Fibroblast of the aortic adventitia (primary cell): ENCODE data around the gene EIF2S3. TPM values are rescaled to one million over a fixed set of nuclear protein-coding genes. Genes with fewer than 3 reads are reported as not detected.
A peak's percentile ranks its signal among the peaks of the same experiment; 100 is the strongest.

Experiments used
- DNase-seq: peaks from one replicate; pipeline ENCODE4 v3.0.0-alpha.2; 2010; ENCODE audit warnings: low read depth
- H3K4me3 ChIP-seq: 2 replicates; pipeline ENCODE4 v1.5.1; 2011; ENCODE audit warnings: low read depth, mild to moderate bottlenecking, control low read depth, low read length, moderate library complexity
- total RNA-seq: library from RNA; depleted of rRNA; stranded (reverse); fragments of >200 nt; gene quantifications from 2 replicates; pipeline ENCODE4 v1.2.3, GENCODE V29; 2012; ENCODE audit warnings: low replicate concordance
- TF ChIP-seq, protein P1 (sequence below): IDR thresholded peaks from 2 replicates; pipeline ENCODE4 v1.5.1; 2011; ENCODE audit warnings: mild to moderate bottlenecking, low read length, control low read depth, inconsistent platforms; ENCODE audit not compliant: insufficient read depth

Gene EIF2S3
- total RNA-seq, 1 donor = 349 TPM

DNA sequence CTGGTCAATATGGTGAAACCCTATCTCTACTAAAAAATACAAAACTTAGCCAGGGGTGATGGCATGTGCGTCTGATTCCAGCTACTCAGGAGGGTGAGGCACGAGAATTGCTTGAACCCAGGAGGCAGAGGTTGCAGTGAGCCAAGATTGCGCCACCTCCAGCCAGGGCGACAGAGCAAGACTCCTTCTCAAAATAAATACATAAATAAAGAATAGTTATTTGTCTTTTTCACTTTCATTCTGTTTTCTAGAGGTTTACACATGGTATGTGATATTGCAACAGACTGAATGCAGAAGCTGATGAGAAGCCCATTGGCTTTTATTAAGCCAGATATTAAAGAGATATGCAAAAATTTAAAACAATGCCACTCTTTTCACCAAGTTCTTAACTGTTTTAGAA lies 35.9 kb upstream of the EIF2S3 start:
- no peak for DNase-seq
- TF ChIP-seq, protein P1, sequence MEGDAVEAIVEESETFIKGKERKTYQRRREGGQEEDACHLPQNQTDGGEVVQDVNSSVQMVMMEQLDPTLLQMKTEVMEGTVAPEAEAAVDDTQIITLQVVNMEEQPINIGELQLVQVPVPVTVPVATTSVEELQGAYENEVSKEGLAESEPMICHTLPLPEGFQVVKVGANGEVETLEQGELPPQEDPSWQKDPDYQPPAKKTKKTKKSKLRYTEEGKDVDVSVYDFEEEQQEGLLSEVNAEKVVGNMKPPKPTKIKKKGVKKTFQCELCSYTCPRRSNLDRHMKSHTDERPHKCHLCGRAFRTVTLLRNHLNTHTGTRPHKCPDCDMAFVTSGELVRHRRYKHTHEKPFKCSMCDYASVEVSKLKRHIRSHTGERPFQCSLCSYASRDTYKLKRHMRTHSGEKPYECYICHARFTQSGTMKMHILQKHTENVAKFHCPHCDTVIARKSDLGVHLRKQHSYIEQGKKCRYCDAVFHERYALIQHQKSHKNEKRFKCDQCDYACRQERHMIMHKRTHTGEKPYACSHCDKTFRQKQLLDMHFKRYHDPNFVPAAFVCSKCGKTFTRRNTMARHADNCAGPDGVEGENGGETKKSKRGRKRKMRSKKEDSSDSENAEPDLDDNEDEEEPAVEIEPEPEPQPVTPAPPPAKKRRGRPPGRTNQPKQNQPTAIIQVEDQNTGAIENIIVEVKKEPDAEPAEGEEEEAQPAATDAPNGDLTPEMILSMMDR = no peak
- H3K4me3 ChIP-seq = no peak overlapping the region

- DNase-seq = no peak
- TF ChIP-seq, protein P1 = no peak
- H3K4me3 ChIP-seq = no peak overlapping the region
Observed at GRCh38 chrX:24019448-24019847, 35.3 kb upstream of the EIF2S3 start.

GRCh38 chrX:24020306-24020876 lies 34.4 kb upstream of the EIF2S3 start:
- DNase-seq = peak; percentile 27
- no peak overlapping the region for H3K4me3 ChIP-seq

DNA sequence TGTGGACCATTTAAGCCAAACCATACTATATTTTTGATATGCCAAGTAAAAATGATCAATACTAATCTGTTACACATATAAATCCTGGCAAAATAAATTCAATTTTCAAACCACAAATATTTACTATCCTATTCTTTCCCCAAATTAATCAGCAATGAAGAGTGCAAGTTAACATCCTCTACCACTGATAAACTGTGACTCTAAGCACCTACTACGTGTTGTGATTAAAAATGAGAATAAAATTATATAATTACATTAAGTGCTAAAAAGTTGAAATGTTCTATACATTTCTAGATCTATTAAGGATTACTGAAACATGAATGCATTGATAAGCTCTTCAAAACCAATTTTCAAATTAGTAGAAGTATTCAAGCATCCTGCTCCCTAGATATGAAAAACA lies 31.2 kb upstream of the EIF2S3 start:
- TF ChIP-seq, protein P1 = no peak
- DNase-seq = no peak
- H3K4me3 ChIP-seq = peak overlapping the region; percentile 70

More at GRCh38 chrX:24020306-24020876, 34.4 kb upstream of the EIF2S3 start:
- TF ChIP-seq, protein P1 = no peak

DNA sequence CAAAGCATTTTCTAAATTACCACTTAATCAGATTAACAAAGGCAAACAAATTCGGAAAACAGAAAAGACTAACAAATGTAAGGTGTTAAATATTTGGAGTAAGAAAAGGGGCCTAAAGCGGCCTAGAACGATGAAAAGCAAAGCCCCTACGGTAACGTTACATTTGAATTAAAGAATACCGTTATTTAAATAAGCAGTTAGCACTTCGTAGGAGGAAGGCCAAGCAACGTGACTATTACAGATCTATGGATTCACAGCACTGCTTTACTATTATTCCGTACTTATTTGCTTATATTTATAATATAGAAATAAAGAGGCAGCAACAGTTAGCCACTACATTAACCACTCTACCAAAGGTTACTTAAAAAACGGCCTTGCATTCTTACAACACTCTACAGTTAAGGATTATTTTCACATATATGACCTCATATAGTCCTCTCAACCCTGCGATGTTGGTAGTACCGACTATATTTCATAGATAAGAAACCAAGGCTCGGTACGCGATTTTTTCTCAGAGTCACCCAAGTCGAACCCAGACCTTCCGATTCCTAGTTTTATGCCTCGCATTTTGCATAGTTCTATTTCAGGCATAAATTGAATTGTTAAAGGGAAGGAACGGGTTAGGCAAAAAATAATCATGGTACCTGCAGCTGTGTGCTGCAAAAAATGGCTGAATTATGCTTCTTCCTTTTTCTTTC lies 30.6 kb upstream of the EIF2S3 start:
- DNase-seq = peak; percentile 25
- TF ChIP-seq, protein P1 = no peak
- peak overlapping the region; percentile 70 for H3K4me3 ChIP-seq

DNA sequence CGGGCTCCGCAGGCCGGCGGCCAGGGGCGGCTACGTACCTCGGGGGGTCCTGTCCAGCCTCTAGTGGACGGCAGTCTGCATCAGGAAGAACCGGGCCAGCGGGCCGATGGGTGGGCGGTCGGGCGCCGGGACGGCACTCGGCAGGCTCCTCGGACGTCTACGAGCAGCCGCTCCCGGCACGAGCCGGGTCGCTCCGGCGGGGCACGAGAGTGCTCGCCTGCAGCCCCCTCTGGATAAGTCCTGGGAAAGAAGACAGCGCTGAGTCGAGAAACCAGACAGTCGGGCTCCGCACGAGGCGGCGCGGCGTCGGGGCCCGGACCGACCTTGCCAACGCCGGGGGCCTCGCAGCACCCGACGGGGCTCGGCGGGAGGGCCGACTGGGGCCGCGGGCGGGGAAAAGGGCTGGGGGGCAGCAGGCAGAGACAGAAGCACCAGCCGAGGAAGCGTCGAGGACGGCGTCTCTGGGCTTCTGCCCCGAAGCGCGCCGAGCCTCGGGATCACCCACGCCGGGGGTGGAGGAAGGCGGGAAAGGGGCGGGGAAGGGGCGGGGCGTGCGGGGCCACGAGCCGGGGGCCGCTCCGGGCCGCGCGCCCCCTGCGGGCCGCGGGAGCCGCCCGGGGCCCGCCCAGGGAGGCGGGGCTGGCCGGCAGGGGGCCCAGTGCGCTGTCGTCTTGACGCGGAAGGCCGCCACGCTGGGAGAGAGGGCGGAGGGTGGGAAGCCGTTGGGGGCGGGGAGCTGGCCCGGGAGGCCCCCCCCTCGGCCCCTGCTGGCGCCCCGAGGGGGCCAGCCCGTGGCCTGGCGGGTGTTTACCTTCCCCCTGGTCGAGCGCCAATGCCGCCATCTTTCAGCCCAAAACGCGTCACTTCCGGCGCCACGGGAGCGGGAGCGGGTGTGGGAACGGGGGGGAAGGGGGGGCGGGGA lies 29.7 kb upstream of the EIF2S3 start:
- peak; percentile 90 for DNase-seq
- peak overlapping the region; percentile 81 for H3K4me3 ChIP-seq
- TF ChIP-seq, protein P1 = no peak
